Coronary artery (tissue), 2 donors: ENCODE measurements around the gene CDC45.

Experiments used
- DNase-seq: peaks from one replicate; pipeline ENCODE4 v3.0.0-alpha.2; 2017; ENCODE audit warnings: low spot score
- H3K27ac ChIP-seq, 2 donors: fragments of 200-600 bp; sonication (generic); one replicate each; pipeline ENCODE4 v1.5.1; 2016 to 2019
- H3K4me3 ChIP-seq: fragments of 200-600 bp; sonication (generic); 2 replicates; pipeline ENCODE4 v1.5.1; 2016; ENCODE audit warnings: mild to moderate bottlenecking, moderate library complexity
- CTCF ChIP-seq: fragments of 200-600 bp; sonication (generic); IDR thresholded peaks from one replicate; pipeline ENCODE4 v1.5.1; 2019; ENCODE audit warnings: antibody characterized with exemption

The CDC45 gene

GRCh38 chr22:19498154-19498865, 18.6 kb downstream of the CDC45 start:
- no peak overlapping the region for H3K27ac ChIP-seq
- DNase-seq = no peak
- H3K4me3 ChIP-seq = no peak overlapping the region
- TF ChIP-seq CTCF = no peak

GRCh38 chr22:19498866-19499190, 19.1 kb downstream of the CDC45 start:
- Histone ChIP-seq H3K4me3 (no peak overlapping the region), H3K27ac (no peak overlapping the region)
- TF ChIP-seq CTCF = no peak
- DNase-seq = no peak

- no peak for TF ChIP-seq CTCF
- H3K4me3 ChIP-seq = no peak overlapping the region
- DNase-seq = no peak
- no peak overlapping the region for H3K27ac ChIP-seq
These were observed 19.6 kb downstream of the CDC45 start for GRCh38 chr22:19499236-19499879.

GRCh38 chr22:19499880-19500242, 20.1 kb downstream of the CDC45 start:
- no peak for DNase-seq
- Histone ChIP-seq H3K4me3 (no peak overlapping the region), H3K27ac (no peak overlapping the region)
- no peak for TF ChIP-seq CTCF

GRCh38 chr22:19501897-19502447, 22.3 kb downstream of the CDC45 start:
- no peak for DNase-seq
- TF ChIP-seq CTCF = no peak
- Histone ChIP-seq H3K27ac (no peak overlapping the region), H3K4me3 (no peak overlapping the region)

GRCh38 chr22:19503367-19503766, 23.6 kb downstream of the CDC45 start:
- no peak for DNase-seq
- H3K4me3 ChIP-seq = no peak overlapping the region
- H3K27ac ChIP-seq = no peak overlapping the region
- no peak for TF ChIP-seq CTCF

- H3K4me3 ChIP-seq = no peak overlapping the region
- H3K27ac ChIP-seq = no peak overlapping the region
- TF ChIP-seq CTCF = no peak
- DNase-seq = no peak
These were observed 24.1 kb downstream of the CDC45 start for GRCh38 chr22:19503869-19504268.
